ENCODE data around the gene ACTR6. TPM values are rescaled to one million over a fixed set of nuclear protein-coding genes. Genes with fewer than 3 reads are reported as not detected.
"Not testable (repeated sequence)": the region's sequence is repeated elsewhere in the genome, so short reads cannot be mapped to it uniquely, and the experiment has no call there.

Gene ACTR6
- total and polyA plus RNA-seq, 4 experiments from 2014 or later, result 37.5 to 64.2 (median 48.3) TPM

DNA sequence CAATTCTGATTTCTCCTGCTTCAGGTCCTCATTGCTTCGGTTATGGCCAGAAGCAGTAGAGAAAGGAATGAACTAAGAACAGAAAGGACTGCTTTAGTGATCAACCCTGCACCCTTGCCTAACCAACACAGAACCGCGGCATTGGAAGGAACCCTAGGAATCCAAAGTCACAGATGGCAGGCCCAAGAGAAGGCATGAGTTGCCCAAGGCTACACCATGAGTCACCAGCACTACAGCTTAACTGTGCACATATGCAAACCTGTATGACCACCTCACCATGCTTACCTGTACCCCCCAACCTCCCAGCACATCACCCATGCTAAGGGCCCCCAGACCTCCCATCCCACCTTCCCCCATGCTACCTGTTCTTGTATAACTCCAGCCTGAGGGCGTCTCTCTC lies 32.1 kb upstream of the ACTR6 start:
- Histone ChIP-seq H3K4me3 (ENCODE audit: low read length in 2 of 2) (no peak overlapping the region), H3K4me1 (ENCODE audit: insufficient read depth, low read length) (peaks cover 3% of the 10 kb centered on the region), H3K27ac (ENCODE audit: low read depth, low read length) (no peak overlapping the region), H3K27me3 (ENCODE audit: insufficient read depth, low read length) (no peaks in the 10 kb centered on the region), H3K36me3 (ENCODE audit: insufficient read depth, low read length) (no peaks in the 10 kb centered on the region), H3K9me3 (ENCODE audit: control insufficient read depth in 1 of 2, low read length in 2 of 2) (no peaks in the 10 kb centered on the region)
- peaks cover 0 to 2% (median 0%) of the 10 kb centered on the region in 8 donors for H3K9me3 Mint-ChIP-seq
- H3K4me1 Mint-ChIP-seq, result peaks cover 6 to 9% (median 6%) of the 10 kb centered on the region in 4 donors
- H3K4me3 Mint-ChIP-seq, result no peak overlapping the region
- H3K36me3 Mint-ChIP-seq, result peaks cover 4 to 12% of the 10 kb centered on the region in 2 donors
- intact Hi-C loops (cut with micrococcal nuclease), result no loop called here
- H3K27me3 Mint-ChIP-seq, result no peaks in the 10 kb centered on the region
- ChIA-PET POLR2A (ENCODE audit: partially characterized antibody) (interaction anchor here (0.5 kb wide), 1 partner anchor 17 kb away, joined by 3 read pairs; no protein-coding TSS in a partner anchor), CTCF (ENCODE audit: partially characterized antibody) (interaction anchor here (2.3 kb wide), 1 partner anchor 13 kb away, joined by 11 read pairs; no protein-coding TSS in a partner anchor)
- H3K27ac Mint-ChIP-seq, result no peak overlapping the region
- DNase-seq, result no peak

DNA sequence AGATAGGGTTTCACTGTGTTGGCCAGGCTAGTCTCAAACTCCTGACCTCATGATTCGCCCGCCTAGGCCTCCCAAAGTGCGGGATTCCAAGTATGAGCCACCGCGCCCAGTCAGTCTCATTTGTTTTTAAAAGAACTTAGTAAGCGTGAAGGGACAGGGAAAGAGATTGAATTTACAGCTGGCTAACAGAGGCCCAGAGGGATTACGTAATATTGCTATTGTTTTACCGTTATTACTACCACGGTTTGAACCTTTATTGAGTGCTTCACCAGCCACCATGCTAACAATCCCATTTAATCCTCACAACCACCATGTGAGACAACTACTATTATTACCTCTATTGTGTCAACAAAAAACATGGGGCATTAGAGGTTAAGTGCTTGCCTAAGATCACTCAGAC lies 31.3 kb upstream of the ACTR6 start:
- Mint-ChIP-seq H3K36me3 (peaks cover 6 to 13% of the 10 kb centered on the region in 2 donors), H3K27me3 (no peaks in the 10 kb centered on the region), H3K27ac (no peak overlapping the region), H3K9me3 (peaks cover 0 to 2% (median 0%) of the 10 kb centered on the region in 8 donors), H3K4me3 (no peak overlapping the region), H3K4me1 (peaks cover 0 to 3% (median under 1%) of the 10 kb centered on the region in 4 donors)
- no peak overlapping the region for H3K4me3 ChIP-seq (ENCODE audit: low read length in 2 of 2)
- no peaks in the 10 kb centered on the region for H3K27me3 ChIP-seq (ENCODE audit: insufficient read depth, low read length)
- no peaks in the 10 kb centered on the region for H3K36me3 ChIP-seq (ENCODE audit: insufficient read depth, low read length)
- DNase-seq, result no peak
- CTCF ChIA-PET (ENCODE audit: partially characterized antibody), result interaction anchor here (2.3 kb wide), 1 partner anchor 14 kb away, joined by 11 read pairs; no protein-coding TSS in a partner anchor
- POLR2A ChIA-PET (ENCODE audit: partially characterized antibody), result no interaction called here
- no peaks in the 10 kb centered on the region for H3K9me3 ChIP-seq (ENCODE audit: control insufficient read depth in 1 of 2, low read length in 2 of 2)
- intact Hi-C loops (cut with micrococcal nuclease), result no loop called here
- H3K4me1 ChIP-seq (ENCODE audit: insufficient read depth, low read length), result no peaks in the 10 kb centered on the region
- H3K27ac ChIP-seq (ENCODE audit: low read depth, low read length), result no peak overlapping the region

DNA sequence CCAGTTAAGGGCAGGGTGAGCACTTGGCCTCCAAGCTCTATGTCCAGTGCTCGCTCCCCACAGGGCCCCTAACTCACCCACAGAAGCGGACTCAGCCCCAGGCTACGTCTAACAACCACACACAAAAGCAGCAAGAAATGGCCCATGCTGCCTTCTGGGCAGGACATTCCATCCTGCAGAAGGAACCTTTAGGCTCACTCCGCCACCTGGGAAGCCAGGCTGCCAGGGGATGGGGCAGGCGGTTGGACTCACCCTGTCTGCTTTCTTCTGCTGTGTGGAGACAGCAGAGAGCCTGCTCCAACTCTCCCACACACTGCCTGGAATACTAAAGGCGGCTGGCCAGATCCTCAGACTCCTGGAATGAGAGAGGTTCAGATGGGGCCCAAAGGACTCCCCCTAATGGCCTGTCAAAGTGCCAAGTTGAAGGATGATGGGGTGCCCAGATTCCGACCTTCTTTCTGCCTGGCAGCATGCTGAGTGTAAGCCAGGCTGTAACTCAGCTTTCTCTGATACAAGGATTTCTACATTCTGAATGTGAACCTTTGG lies 30.2 kb upstream of the ACTR6 start:
- intact Hi-C loops (cut with micrococcal nuclease), result no loop called here
- Mint-ChIP-seq H3K9me3 (peaks cover 0 to 2% (median 0%) of the 10 kb centered on the region in 8 donors), H3K4me1 (peaks cover 0 to 2% (median 0%) of the 10 kb centered on the region in 4 donors), H3K27ac (no peak overlapping the region), H3K36me3 (peaks cover 16 to 19% of the 10 kb centered on the region in 2 donors), H3K27me3 (no peaks in the 10 kb centered on the region), H3K4me3 (no peak overlapping the region)
- H3K36me3 ChIP-seq (ENCODE audit: insufficient read depth, low read length), result no peaks in the 10 kb centered on the region
- H3K4me3 ChIP-seq (ENCODE audit: low read length in 2 of 2), result no peak overlapping the region
- H3K27me3 ChIP-seq (ENCODE audit: insufficient read depth, low read length), result no peaks in the 10 kb centered on the region
- ChIA-PET CTCF (ENCODE audit: partially characterized antibody) (interaction anchor here (2.3 kb wide), 1 partner anchor 15 kb away, joined by 11 read pairs; no protein-coding TSS in a partner anchor), POLR2A (ENCODE audit: partially characterized antibody) (no interaction called here)
- H3K4me1 ChIP-seq (ENCODE audit: insufficient read depth, low read length), result no peaks in the 10 kb centered on the region
- H3K9me3 ChIP-seq (ENCODE audit: control insufficient read depth in 1 of 2, low read length in 2 of 2), result no peaks in the 10 kb centered on the region
- no peak for DNase-seq
- no peak overlapping the region for H3K27ac ChIP-seq (ENCODE audit: low read depth, low read length)

DNA sequence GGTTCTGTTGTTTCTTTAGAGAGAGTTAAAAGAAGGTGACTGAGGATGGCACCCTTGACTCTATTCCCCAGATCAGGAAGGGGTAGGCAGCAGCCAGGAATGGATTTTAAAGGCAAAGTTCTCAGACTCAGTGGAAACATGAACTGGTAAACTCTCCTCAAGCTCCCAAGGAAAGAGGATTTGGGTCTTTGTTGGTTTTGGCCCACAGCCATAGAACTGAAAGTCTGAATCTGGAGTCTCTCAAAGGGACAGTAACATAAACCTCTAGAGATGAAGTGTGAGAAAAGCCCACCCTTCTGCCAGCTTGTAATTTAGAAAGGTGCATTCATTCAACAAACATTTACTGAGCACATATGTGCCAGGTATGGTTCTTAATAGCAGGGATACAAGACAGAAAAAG lies 29.4 kb upstream of the ACTR6 start:
- Mint-ChIP-seq H3K36me3 (peaks cover 16 to 19% of the 10 kb centered on the region in 2 donors), H3K4me1 (no peaks in the 10 kb centered on the region), H3K9me3 (peaks cover 0 to 2% (median 0%) of the 10 kb centered on the region in 8 donors), H3K4me3 (no peak overlapping the region), H3K27ac (no peak overlapping the region), H3K27me3 (no peaks in the 10 kb centered on the region)
- Histone ChIP-seq H3K9me3 (ENCODE audit: control insufficient read depth in 1 of 2, low read length in 2 of 2) (no peaks in the 10 kb centered on the region), H3K36me3 (ENCODE audit: insufficient read depth, low read length) (no peaks in the 10 kb centered on the region), H3K4me3 (ENCODE audit: low read length in 2 of 2) (no peak overlapping the region), H3K4me1 (ENCODE audit: insufficient read depth, low read length) (no peaks in the 10 kb centered on the region), H3K27ac (ENCODE audit: low read depth, low read length) (no peak overlapping the region), H3K27me3 (ENCODE audit: insufficient read depth, low read length) (no peaks in the 10 kb centered on the region)
- intact Hi-C loops (cut with micrococcal nuclease), result no loop called here
- ChIA-PET POLR2A (ENCODE audit: partially characterized antibody) (no interaction called here), CTCF (ENCODE audit: partially characterized antibody) (interaction anchor here (1.0 kb wide), 1 partner anchor 17 kb away, joined by 3 read pairs; no protein-coding TSS in a partner anchor)
- DNase-seq, result no peak

DNA sequence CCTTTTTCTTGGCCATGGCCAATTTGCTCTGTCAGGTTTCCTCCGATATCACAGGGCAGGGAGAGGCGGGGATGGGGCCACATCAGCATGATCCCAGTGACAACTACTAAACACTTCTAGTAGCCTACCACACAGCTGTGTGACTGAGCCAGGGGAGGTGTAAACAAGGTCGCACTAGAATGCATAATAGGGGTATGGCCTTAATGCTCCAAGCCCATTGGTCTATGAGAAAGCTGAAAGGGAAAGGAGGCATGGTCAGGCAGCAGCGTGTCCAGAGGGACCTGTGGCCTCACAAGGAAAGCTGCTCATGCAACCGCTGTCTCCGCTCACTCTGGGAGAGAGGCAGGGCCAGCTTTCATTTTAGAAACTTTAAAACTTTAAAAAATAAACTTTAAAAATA lies 27.5 kb upstream of the ACTR6 start:
- Histone ChIP-seq H3K4me3 (ENCODE audit: low read length in 2 of 2) (no peak overlapping the region), H3K9me3 (ENCODE audit: control insufficient read depth in 1 of 2, low read length in 2 of 2) (no peaks in the 10 kb centered on the region), H3K36me3 (ENCODE audit: insufficient read depth, low read length) (no peaks in the 10 kb centered on the region), H3K27me3 (ENCODE audit: insufficient read depth, low read length) (no peaks in the 10 kb centered on the region), H3K27ac (ENCODE audit: low read depth, low read length) (no peak overlapping the region), H3K4me1 (ENCODE audit: insufficient read depth, low read length) (no peaks in the 10 kb centered on the region)
- no peaks in the 10 kb centered on the region for H3K27me3 Mint-ChIP-seq
- H3K4me3 Mint-ChIP-seq, result no peak overlapping the region
- H3K4me1 Mint-ChIP-seq, result no peaks in the 10 kb centered on the region
- H3K36me3 Mint-ChIP-seq, result peaks cover 23 to 24% of the 10 kb centered on the region in 2 donors
- DNase-seq, result no peak
- intact Hi-C loops (cut with micrococcal nuclease), result no loop called here
- H3K9me3 Mint-ChIP-seq, result peaks cover 0 to 2% (median 0%) of the 10 kb centered on the region in 8 donors
- POLR2A ChIA-PET (ENCODE audit: partially characterized antibody), result no interaction called here
- CTCF ChIA-PET (ENCODE audit: partially characterized antibody), result interaction anchor here (1.3 kb wide), 1 partner anchor 19 kb away, joined by 5 read pairs; no protein-coding TSS in a partner anchor
- no peak overlapping the region for H3K27ac Mint-ChIP-seq

DNA sequence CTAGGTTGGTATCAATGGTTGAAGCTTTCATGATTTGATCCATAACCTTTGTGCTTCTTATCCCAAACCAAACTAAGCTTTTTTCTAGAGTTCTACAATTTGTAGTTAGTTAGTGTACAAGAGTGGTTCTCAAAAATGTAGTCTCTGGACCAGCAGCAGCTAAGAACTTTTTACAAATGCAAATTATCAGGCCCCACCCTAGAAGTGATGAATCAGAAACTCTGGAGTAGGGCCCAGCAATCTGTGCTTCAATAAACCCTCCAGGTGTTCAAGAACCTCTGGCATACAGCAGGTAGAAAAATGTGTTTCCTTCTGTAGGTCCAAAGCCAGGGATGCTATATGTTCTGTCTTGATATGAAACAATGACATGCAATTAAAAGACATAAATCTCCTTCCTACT lies 26.1 kb upstream of the ACTR6 start:
- ChIA-PET CTCF (ENCODE audit: partially characterized antibody) (no interaction called here), POLR2A (ENCODE audit: partially characterized antibody) (no interaction called here)
- H3K36me3 Mint-ChIP-seq, result peaks cover 29% of the 10 kb centered on the region in 2 donors
- Histone ChIP-seq H3K4me3 (ENCODE audit: low read length in 2 of 2) (no peak overlapping the region), H3K4me1 (ENCODE audit: insufficient read depth, low read length) (no peaks in the 10 kb centered on the region), H3K27me3 (ENCODE audit: insufficient read depth, low read length) (no peaks in the 10 kb centered on the region), H3K27ac (ENCODE audit: low read depth, low read length) (no peak overlapping the region), H3K36me3 (ENCODE audit: insufficient read depth, low read length) (no peaks in the 10 kb centered on the region), H3K9me3 (ENCODE audit: control insufficient read depth in 1 of 2, low read length in 2 of 2) (no peaks in the 10 kb centered on the region)
- H3K9me3 Mint-ChIP-seq, result peaks cover 0 to 2% (median 0%) of the 10 kb centered on the region in 8 donors
- no peaks in the 10 kb centered on the region for H3K27me3 Mint-ChIP-seq
- H3K27ac Mint-ChIP-seq, result no peak overlapping the region
- no peak for DNase-seq
- no peaks in the 10 kb centered on the region for H3K4me1 Mint-ChIP-seq
- no peak overlapping the region for H3K4me3 Mint-ChIP-seq
- intact Hi-C loops (cut with micrococcal nuclease), result no loop called here

DNA sequence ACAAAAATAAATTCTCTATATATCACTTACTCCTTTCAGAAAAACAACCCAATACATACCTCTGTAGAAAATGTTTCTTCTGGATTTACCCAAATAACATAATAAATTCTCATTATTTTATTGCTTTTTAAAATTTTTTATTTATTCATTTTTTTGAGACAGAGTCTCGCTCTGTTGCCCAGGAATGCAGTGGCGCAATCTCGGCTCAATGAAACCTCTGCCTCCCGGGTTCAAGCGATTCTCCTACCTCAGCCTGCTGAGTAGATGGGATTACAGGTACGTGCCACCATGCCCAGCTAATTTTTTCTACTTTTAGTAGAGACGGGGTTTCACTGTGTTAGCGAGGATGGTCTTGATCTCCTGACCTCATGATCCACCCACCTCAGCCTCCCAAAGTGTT lies 24.1 kb upstream of the ACTR6 start:
- H3K4me1 Mint-ChIP-seq; POLR2A ChIA-PET (ENCODE audit: partially characterized antibody); H3K9me3 ChIP-seq (ENCODE audit: control insufficient read depth in 1 of 2, low read length in 2 of 2); H3K27ac ChIP-seq (ENCODE audit: low read depth, low read length); H3K27ac Mint-ChIP-seq; intact Hi-C loops (cut with micrococcal nuclease); H3K36me3 ChIP-seq (ENCODE audit: insufficient read depth, low read length); H3K9me3 Mint-ChIP-seq; H3K4me3 ChIP-seq (ENCODE audit: low read length in 2 of 2); H3K4me1 ChIP-seq (ENCODE audit: insufficient read depth, low read length); CTCF ChIA-PET (ENCODE audit: partially characterized antibody); H3K27me3 ChIP-seq (ENCODE audit: insufficient read depth, low read length); H3K4me3 Mint-ChIP-seq; H3K27me3 Mint-ChIP-seq; DNase-seq: not testable (repeated sequence)
- H3K36me3 Mint-ChIP-seq, result peaks cover 30 to 32% of the 10 kb centered on the region in 2 donors

Data from CD4-positive, alpha-beta memory T cell (primary cell).